ENCODE measurements around the gene LIPA.
"Not testable (repeated sequence)": the region's sequence is repeated elsewhere in the genome, so short reads cannot be mapped to it uniquely, and the experiment has no call there.

LIPA gene

GRCh38 chr10:89255091-89255579 lies 3.6 kb upstream of the LIPA start:
- H3K79me1 ChIP-seq (replicated peaks; ENCODE audit: low read length, poor library complexity, severe bottlenecking), result not testable (repeated sequence)

GRCh38 chr10:89252225-89252585 lies 630 bp upstream of the LIPA start:
- Histone ChIP-seq H3K18ac (ENCODE audit: low read depth in 1 of 2, low read length in 2 of 2) (no peak overlapping the region), H4K91ac (ENCODE audit: low read length) (no peak overlapping the region), H3K4ac (ENCODE audit: low read depth in 1 of 2, low read length in 2 of 2) (no peak overlapping the region), H3K4me1 (ENCODE audit: control insufficient read depth, insufficient read depth, low read depth, low read length) (peaks cover 2% of the 10 kb centered on the region), H3K27ac (ENCODE audit: low read length, poor library complexity, severe bottlenecking) (no peak overlapping the region), H3K14ac (ENCODE audit: low read length in 2 of 2) (no peak overlapping the region), H2AK5ac (ENCODE audit: low read length, severe bottlenecking) (no peak overlapping the region), H3K23ac (ENCODE audit: low read length in 2 of 2) (no peak overlapping the region), H2BK120ac (ENCODE audit: low read depth, low read length) (no peak overlapping the region), H2BK12ac (ENCODE audit: low read length in 2 of 2) (no peak overlapping the region), H3K27me3 (ENCODE audit: control insufficient read depth in 1 of 2, insufficient read depth in 1 of 2, low read length in 2 of 2) (peaks cover 0 to 5% of the 10 kb centered on the region in 2 experiments), H3K4me2 (ENCODE audit: low read length, poor library complexity, severe bottlenecking) (peak overlapping the region; percentile 89), H3K9ac (ENCODE audit: low read length) (no peak overlapping the region), H2BK5ac (ENCODE audit: low read depth, low read length, poor library complexity, severe bottlenecking) (no peak overlapping the region), H2AFZ (ENCODE audit: low read depth, low read length) (no peak overlapping the region), H3K36me3 (ENCODE audit: control insufficient read depth in 1 of 2, insufficient read depth in 2 of 2, low read depth in 1 of 2, low read length in 2 of 2) (no peaks in the 10 kb centered on the region), H3K9me3 (ENCODE audit: control insufficient read depth, low read length) (no peaks in the 10 kb centered on the region), H2BK15ac (ENCODE audit: low read depth, poor library complexity, severe bottlenecking) (no peak overlapping the region), H4K8ac (ENCODE audit: low read length) (no peak overlapping the region), H3K79me1 (replicated peaks; ENCODE audit: low read length, poor library complexity, severe bottlenecking) (peaks cover 3% of the 10 kb centered on the region), H3K4me3 (ENCODE audit: insufficient read depth in 1 of 2, low read depth in 1 of 2, low read length in 2 of 2) (peak overlapping the region in 1 of 2 experiments; percentile 85)
- WGBS, result 100% methylated on average over 2 of the region's 2 CpGs
- DNase-seq, result no peak

More at GRCh38 chr10:89255091-89255579, 3.6 kb upstream of the LIPA start:
- 63% methylated on average over 2 of the region's 2 CpGs for WGBS
- H3K4me3 ChIP-seq (ENCODE audit: insufficient read depth in 1 of 2, low read depth in 1 of 2, low read length in 2 of 2); H2BK12ac ChIP-seq (ENCODE audit: low read length in 2 of 2); H3K27ac ChIP-seq (ENCODE audit: low read length, poor library complexity, severe bottlenecking); H2AK5ac ChIP-seq (ENCODE audit: low read length, severe bottlenecking); H3K14ac ChIP-seq (ENCODE audit: low read length in 2 of 2); H2BK120ac ChIP-seq (ENCODE audit: low read depth, low read length); H3K9me3 ChIP-seq (ENCODE audit: control insufficient read depth, low read length); H3K4me1 ChIP-seq (ENCODE audit: control insufficient read depth, insufficient read depth, low read depth, low read length); H3K4me2 ChIP-seq (ENCODE audit: low read length, poor library complexity, severe bottlenecking); H2AFZ ChIP-seq (ENCODE audit: low read depth, low read length); H3K9ac ChIP-seq (ENCODE audit: low read length); H2BK15ac ChIP-seq (ENCODE audit: low read depth, poor library complexity, severe bottlenecking); DNase-seq; H3K4ac ChIP-seq (ENCODE audit: low read depth in 1 of 2, low read length in 2 of 2); H3K36me3 ChIP-seq (ENCODE audit: control insufficient read depth in 1 of 2, insufficient read depth in 2 of 2, low read depth in 1 of 2, low read length in 2 of 2); H2BK5ac ChIP-seq (ENCODE audit: low read depth, low read length, poor library complexity, severe bottlenecking); H3K23ac ChIP-seq (ENCODE audit: low read length in 2 of 2); H4K91ac ChIP-seq (ENCODE audit: low read length); H3K27me3 ChIP-seq (ENCODE audit: control insufficient read depth in 1 of 2, insufficient read depth in 1 of 2, low read length in 2 of 2); H4K8ac ChIP-seq (ENCODE audit: low read length); H3K18ac ChIP-seq (ENCODE audit: low read depth in 1 of 2, low read length in 2 of 2): not testable (repeated sequence)

- peaks cover 2% of the 10 kb centered on the region for H3K4me1 ChIP-seq (ENCODE audit: control insufficient read depth, insufficient read depth, low read depth, low read length)
- no peak overlapping the region for H3K4ac ChIP-seq (ENCODE audit: low read depth in 1 of 2, low read length in 2 of 2)
- peaks cover 0 to 4% of the 10 kb centered on the region in 2 experiments for H3K27me3 ChIP-seq (ENCODE audit: control insufficient read depth in 1 of 2, insufficient read depth in 1 of 2, low read length in 2 of 2)
- H3K4me2 ChIP-seq (ENCODE audit: low read length, poor library complexity, severe bottlenecking), result peak overlapping the region; percentile 89
- 53% methylated on average over 13 of the region's 13 CpGs for WGBS
- H3K14ac ChIP-seq (ENCODE audit: low read length in 2 of 2), result peak overlapping the region in 1 of 2 experiments; percentile 19
- H3K36me3 ChIP-seq (ENCODE audit: control insufficient read depth in 1 of 2, insufficient read depth in 2 of 2, low read depth in 1 of 2, low read length in 2 of 2), result peaks cover 0 to 2% of the 10 kb centered on the region in 2 experiments
- peak overlapping the region; percentile 81 for H3K9ac ChIP-seq (ENCODE audit: low read length)
- no peak overlapping the region for H4K91ac ChIP-seq (ENCODE audit: low read length)
- H3K4me3 ChIP-seq (ENCODE audit: insufficient read depth in 1 of 2, low read depth in 1 of 2, low read length in 2 of 2), result peak overlapping the region; percentile 82 to 85
- H2BK15ac ChIP-seq (ENCODE audit: low read depth, poor library complexity, severe bottlenecking), result no peak overlapping the region
- no peak overlapping the region for H2AK5ac ChIP-seq (ENCODE audit: low read length, severe bottlenecking)
- H2AFZ ChIP-seq (ENCODE audit: low read depth, low read length), result peak overlapping the region; percentile 97
- H2BK12ac ChIP-seq (ENCODE audit: low read length in 2 of 2), result peak overlapping the region in 1 of 2 experiments; percentile 45
- no peak for DNase-seq
- no peak overlapping the region for H3K23ac ChIP-seq (ENCODE audit: low read length in 2 of 2)
- H4K8ac ChIP-seq (ENCODE audit: low read length), result no peak overlapping the region
- no peak overlapping the region for H2BK5ac ChIP-seq (ENCODE audit: low read depth, low read length, poor library complexity, severe bottlenecking)
- no peak overlapping the region for H2BK120ac ChIP-seq (ENCODE audit: low read depth, low read length)
- H3K9me3 ChIP-seq (ENCODE audit: control insufficient read depth, low read length), result no peaks in the 10 kb centered on the region
- peak overlapping the region in 1 of 2 experiments; percentile 46 for H3K18ac ChIP-seq (ENCODE audit: low read depth in 1 of 2, low read length in 2 of 2)
- no peak overlapping the region for H3K27ac ChIP-seq (ENCODE audit: low read length, poor library complexity, severe bottlenecking)
- peaks cover 3% of the 10 kb centered on the region for H3K79me1 ChIP-seq (replicated peaks; ENCODE audit: low read length, poor library complexity, severe bottlenecking)
These were observed 638 bp downstream of the LIPA start for GRCh38 chr10:89250865-89251408.

GRCh38 chr10:89248990-89249389 lies 2.6 kb downstream of the LIPA start:
- H3K4me2 ChIP-seq (ENCODE audit: low read length, poor library complexity, severe bottlenecking), result no peak overlapping the region
- H3K79me1 ChIP-seq (replicated peaks; ENCODE audit: low read length, poor library complexity, severe bottlenecking), result peaks cover 3% of the 10 kb centered on the region
- no peak overlapping the region for H3K14ac ChIP-seq (ENCODE audit: low read length in 2 of 2)
- H2AK5ac ChIP-seq (ENCODE audit: low read length, severe bottlenecking), result no peak overlapping the region
- H4K8ac ChIP-seq (ENCODE audit: low read length), result no peak overlapping the region
- H3K4me3 ChIP-seq (ENCODE audit: insufficient read depth in 1 of 2, low read depth in 1 of 2, low read length in 2 of 2), result no peak overlapping the region
- H3K9ac ChIP-seq (ENCODE audit: low read length), result no peak overlapping the region
- H3K23ac ChIP-seq (ENCODE audit: low read length in 2 of 2), result no peak overlapping the region
- peaks cover 2% of the 10 kb centered on the region for H3K4me1 ChIP-seq (ENCODE audit: control insufficient read depth, insufficient read depth, low read depth, low read length)
- no peaks in the 10 kb centered on the region for H3K9me3 ChIP-seq (ENCODE audit: control insufficient read depth, low read length)
- no peak overlapping the region for H2BK15ac ChIP-seq (ENCODE audit: low read depth, poor library complexity, severe bottlenecking)
- no peak overlapping the region for H3K4ac ChIP-seq (ENCODE audit: low read depth in 1 of 2, low read length in 2 of 2)
- 98% methylated on average over 2 of the region's 3 CpGs for WGBS
- DNase-seq, result no peak
- H2AFZ ChIP-seq (ENCODE audit: low read depth, low read length), result no peak overlapping the region
- no peaks in the 10 kb centered on the region for H3K27me3 ChIP-seq (ENCODE audit: control insufficient read depth in 1 of 2, insufficient read depth in 1 of 2, low read length in 2 of 2)
- no peak overlapping the region for H2BK5ac ChIP-seq (ENCODE audit: low read depth, low read length, poor library complexity, severe bottlenecking)
- H4K91ac ChIP-seq (ENCODE audit: low read length), result no peak overlapping the region
- no peak overlapping the region for H2BK120ac ChIP-seq (ENCODE audit: low read depth, low read length)
- peaks cover 0 to 15% of the 10 kb centered on the region in 2 experiments for H3K36me3 ChIP-seq (ENCODE audit: control insufficient read depth in 1 of 2, insufficient read depth in 2 of 2, low read depth in 1 of 2, low read length in 2 of 2)
- no peak overlapping the region for H3K27ac ChIP-seq (ENCODE audit: low read length, poor library complexity, severe bottlenecking)
- no peak overlapping the region for H3K18ac ChIP-seq (ENCODE audit: low read depth in 1 of 2, low read length in 2 of 2)
- no peak overlapping the region for H2BK12ac ChIP-seq (ENCODE audit: low read length in 2 of 2)
